Measurements from ENCODE around the gene CEP170B.

CEP170B gene

DNA sequence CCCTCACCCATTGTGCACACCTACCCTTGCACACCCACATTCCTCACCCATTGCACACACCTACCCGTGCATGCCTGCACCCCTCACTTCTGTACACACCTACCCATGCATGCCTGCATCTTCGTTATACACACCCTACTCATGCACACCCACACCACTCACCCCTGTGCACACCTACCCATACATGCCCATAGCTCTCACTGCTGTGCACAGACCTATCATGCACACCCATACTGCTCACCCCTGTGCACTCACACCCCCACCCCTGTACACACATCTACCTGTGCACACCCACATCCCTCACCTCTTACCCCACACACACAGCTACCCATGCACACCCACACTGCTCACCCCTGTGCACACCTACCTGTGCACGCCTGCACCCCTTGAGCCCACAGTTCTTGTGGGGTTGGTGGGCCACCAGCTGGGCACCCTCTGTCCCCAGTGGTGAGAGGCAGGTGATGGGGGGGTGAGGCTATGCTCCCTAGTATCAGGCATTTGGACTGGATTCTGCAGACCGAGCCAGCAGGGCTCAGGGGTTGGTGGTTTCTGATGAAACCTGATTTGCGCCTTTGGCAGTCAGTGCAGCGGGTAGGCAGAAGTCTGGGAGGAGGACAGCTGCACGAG is 15.6 kb downstream of the CEP170B start:
- H3K4me1 ChIP-seq (ENCODE audit: control insufficient read depth, low read length) = peaks cover 4% of the 10 kb centered on the region
- no peaks in the 10 kb centered on the region for H3K9me2 ChIP-seq (replicated peaks; ENCODE audit: control insufficient read depth, low read length)
- TF ChIP-seq EZH2phosphoT487 (IDR thresholded peaks at IDR 0.05; ENCODE audit: borderline replicate concordance, low read length) = no peak
- TF ChIP-seq, protein P1, sequence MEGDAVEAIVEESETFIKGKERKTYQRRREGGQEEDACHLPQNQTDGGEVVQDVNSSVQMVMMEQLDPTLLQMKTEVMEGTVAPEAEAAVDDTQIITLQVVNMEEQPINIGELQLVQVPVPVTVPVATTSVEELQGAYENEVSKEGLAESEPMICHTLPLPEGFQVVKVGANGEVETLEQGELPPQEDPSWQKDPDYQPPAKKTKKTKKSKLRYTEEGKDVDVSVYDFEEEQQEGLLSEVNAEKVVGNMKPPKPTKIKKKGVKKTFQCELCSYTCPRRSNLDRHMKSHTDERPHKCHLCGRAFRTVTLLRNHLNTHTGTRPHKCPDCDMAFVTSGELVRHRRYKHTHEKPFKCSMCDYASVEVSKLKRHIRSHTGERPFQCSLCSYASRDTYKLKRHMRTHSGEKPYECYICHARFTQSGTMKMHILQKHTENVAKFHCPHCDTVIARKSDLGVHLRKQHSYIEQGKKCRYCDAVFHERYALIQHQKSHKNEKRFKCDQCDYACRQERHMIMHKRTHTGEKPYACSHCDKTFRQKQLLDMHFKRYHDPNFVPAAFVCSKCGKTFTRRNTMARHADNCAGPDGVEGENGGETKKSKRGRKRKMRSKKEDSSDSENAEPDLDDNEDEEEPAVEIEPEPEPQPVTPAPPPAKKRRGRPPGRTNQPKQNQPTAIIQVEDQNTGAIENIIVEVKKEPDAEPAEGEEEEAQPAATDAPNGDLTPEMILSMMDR (IDR thresholded peaks at IDR 0.05; ENCODE audit: low read depth, low read length, poor library complexity, severe bottlenecking) = no peak
- no peaks in the 10 kb centered on the region for H3K79me2 ChIP-seq (ENCODE audit: control insufficient read depth, low read length)
- H3K9me3 ChIP-seq (ENCODE audit: control insufficient read depth, insufficient read depth, low read length) = no peaks in the 10 kb centered on the region
- no peaks in the 10 kb centered on the region for H3K36me3 ChIP-seq (ENCODE audit: control insufficient read depth, low read length)
- no peak overlapping the region for H3K27ac ChIP-seq (ENCODE audit: low read depth, low read length)
- no peak overlapping the region for H3K4me3 ChIP-seq (ENCODE audit: low read length)
- H3K4me2 ChIP-seq (ENCODE audit: low read length) = no peak overlapping the region
- H3F3A ChIP-seq (ENCODE audit: control insufficient read depth, insufficient read depth) = no peaks in the 10 kb centered on the region
- H3K27me3 ChIP-seq (ENCODE audit: control insufficient read depth, low read length) = no peaks in the 10 kb centered on the region
- H4K20me1 ChIP-seq (ENCODE audit: control insufficient read depth, insufficient read depth, low read depth, low read length) = no peaks in the 10 kb centered on the region

DNA sequence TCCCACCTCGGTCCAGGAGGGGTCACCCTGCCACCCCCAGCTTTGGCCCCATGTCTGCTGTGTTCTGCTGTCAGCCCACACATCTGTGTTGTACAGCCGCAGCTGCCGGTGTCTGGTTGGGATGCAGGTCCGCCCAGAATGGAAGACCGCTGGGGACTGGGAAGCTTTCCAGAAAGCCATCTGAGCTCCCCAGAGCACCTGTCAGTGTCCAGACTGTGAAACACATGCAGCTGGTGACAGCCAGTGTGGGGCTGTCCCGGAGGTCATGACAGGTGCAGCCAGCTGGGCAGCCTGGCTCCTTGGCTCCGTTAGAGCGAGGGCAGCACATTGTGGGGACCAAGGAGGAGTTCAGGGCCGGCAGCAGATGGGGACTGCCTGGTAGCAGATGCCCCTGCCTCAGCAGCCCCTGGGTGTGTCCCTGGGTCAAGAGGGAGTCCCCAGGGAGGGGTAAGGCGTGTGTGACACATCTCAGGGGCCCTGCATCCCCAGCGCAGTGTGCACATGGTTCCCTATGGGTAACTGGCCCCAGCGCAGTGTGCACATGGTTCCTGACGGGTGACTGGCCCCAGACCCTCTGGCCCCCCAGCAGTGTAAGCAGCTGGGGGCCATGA is 16.4 kb downstream of the CEP170B start:
- Histone ChIP-seq H3K4me1 (ENCODE audit: control insufficient read depth, low read length) (peaks cover 3% of the 10 kb centered on the region), H3K4me3 (ENCODE audit: low read length) (no peak overlapping the region), H3K4me2 (ENCODE audit: low read length) (no peak overlapping the region), H3K36me3 (ENCODE audit: control insufficient read depth, low read length) (no peaks in the 10 kb centered on the region), H3K27me3 (ENCODE audit: control insufficient read depth, low read length) (no peaks in the 10 kb centered on the region), H3K9me3 (ENCODE audit: control insufficient read depth, insufficient read depth, low read length) (no peaks in the 10 kb centered on the region), H3F3A (ENCODE audit: control insufficient read depth, insufficient read depth) (no peaks in the 10 kb centered on the region), H3K79me2 (ENCODE audit: control insufficient read depth, low read length) (no peaks in the 10 kb centered on the region), H3K9me2 (replicated peaks; ENCODE audit: control insufficient read depth, low read length) (no peaks in the 10 kb centered on the region), H3K27ac (ENCODE audit: low read depth, low read length) (no peak overlapping the region), H4K20me1 (ENCODE audit: control insufficient read depth, insufficient read depth, low read depth, low read length) (no peaks in the 10 kb centered on the region)
- TF ChIP-seq EZH2phosphoT487 (IDR thresholded peaks at IDR 0.05; ENCODE audit: borderline replicate concordance, low read length) = no peak
- TF ChIP-seq, protein P1 (IDR thresholded peaks at IDR 0.05; ENCODE audit: low read depth, low read length, poor library complexity, severe bottlenecking) = no peak

DNA sequence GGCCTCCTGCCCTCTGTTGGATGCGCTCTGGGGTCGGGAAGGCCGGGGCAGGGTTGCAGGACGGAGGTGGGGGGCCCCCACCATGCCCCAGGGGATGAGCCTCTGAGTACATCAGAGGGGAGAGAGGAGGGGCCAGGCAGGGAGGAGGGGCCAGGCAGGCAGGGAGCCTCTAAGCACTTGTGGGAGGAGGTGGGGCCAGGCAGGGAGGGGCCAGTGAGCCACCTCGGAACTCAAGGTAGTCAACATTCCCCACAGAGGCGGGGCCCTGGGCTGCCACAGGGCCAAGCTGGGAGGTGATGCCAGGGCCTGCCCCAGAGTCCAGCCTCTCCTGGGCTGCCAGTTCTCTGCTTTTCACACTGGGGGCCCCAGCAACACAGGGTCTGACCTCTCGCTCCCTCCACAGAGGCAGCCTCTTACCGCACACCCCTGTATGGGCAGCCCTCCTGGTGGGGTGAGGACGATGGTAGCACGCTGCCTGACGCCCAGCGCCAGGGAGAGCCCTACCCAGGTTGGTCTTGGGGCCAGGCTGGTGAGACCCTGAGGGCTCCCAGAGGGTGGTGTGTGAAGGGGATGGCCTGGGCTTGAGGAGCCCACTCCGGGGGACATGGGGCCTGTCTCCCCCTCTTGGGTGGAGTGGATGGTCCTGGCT is 17.4 kb downstream of the CEP170B start:
- no peak overlapping the region for H3K4me2 ChIP-seq (ENCODE audit: low read length)
- no peaks in the 10 kb centered on the region for H3K79me2 ChIP-seq (ENCODE audit: control insufficient read depth, low read length)
- no peak overlapping the region for H3K27ac ChIP-seq (ENCODE audit: low read depth, low read length)

More for the DNA sequence above, 17.4 kb downstream of the CEP170B start:
- Histone ChIP-seq H3F3A (ENCODE audit: control insufficient read depth, insufficient read depth) (no peaks in the 10 kb centered on the region), H3K27me3 (ENCODE audit: control insufficient read depth, low read length) (no peaks in the 10 kb centered on the region), H3K9me3 (ENCODE audit: control insufficient read depth, insufficient read depth, low read length) (no peaks in the 10 kb centered on the region), H4K20me1 (ENCODE audit: control insufficient read depth, insufficient read depth, low read depth, low read length) (no peaks in the 10 kb centered on the region), H3K4me3 (ENCODE audit: low read length) (no peak overlapping the region), H3K4me1 (ENCODE audit: control insufficient read depth, low read length) (no peaks in the 10 kb centered on the region), H3K36me3 (ENCODE audit: control insufficient read depth, low read length) (no peaks in the 10 kb centered on the region), H3K9me2 (replicated peaks; ENCODE audit: control insufficient read depth, low read length) (no peaks in the 10 kb centered on the region)
- TF ChIP-seq, protein P1 (IDR thresholded peaks at IDR 0.05; ENCODE audit: low read depth, low read length, poor library complexity, severe bottlenecking) = no peak
- no peak for TF ChIP-seq EZH2phosphoT487 (IDR thresholded peaks at IDR 0.05; ENCODE audit: borderline replicate concordance, low read length)
